Neural progenitor cell (in vitro differentiated cells): ENCODE results near the gene GPR87.

Experiments
- CTCF ChIP-seq: fragments of 200-600 bp; sonication (generic); IDR thresholded peaks from 2 replicates; pipeline ENCODE4 v1.5.1; 2017; ENCODE audit warnings: antibody characterized with exemption, mild to moderate bottlenecking
- EZH2 ChIP-seq: fragments of 200-600 bp; sonication (generic); IDR thresholded peaks from 2 replicates; pipeline ENCODE4 v1.6.1; 2017; ENCODE audit warnings: antibody characterized with exemption, mild to moderate bottlenecking, moderate library complexity
- EZH2phosphoT487 ChIP-seq: fragments of 200-600 bp; sonication (generic); IDR thresholded peaks from 2 replicates; pipeline ENCODE4 v1.6.1; 2017; ENCODE audit warnings: antibody characterized with exemption

GRCh38 chr3:151345859-151346258 is 29.2 kb upstream of the GPR87 start:
- TF ChIP-seq CTCF, result no peak
- no peak for TF ChIP-seq EZH2
- TF ChIP-seq EZH2phosphoT487, result no peak
